ENCODE measurements around the gene GRK3.

Gene GRK3

DNA sequence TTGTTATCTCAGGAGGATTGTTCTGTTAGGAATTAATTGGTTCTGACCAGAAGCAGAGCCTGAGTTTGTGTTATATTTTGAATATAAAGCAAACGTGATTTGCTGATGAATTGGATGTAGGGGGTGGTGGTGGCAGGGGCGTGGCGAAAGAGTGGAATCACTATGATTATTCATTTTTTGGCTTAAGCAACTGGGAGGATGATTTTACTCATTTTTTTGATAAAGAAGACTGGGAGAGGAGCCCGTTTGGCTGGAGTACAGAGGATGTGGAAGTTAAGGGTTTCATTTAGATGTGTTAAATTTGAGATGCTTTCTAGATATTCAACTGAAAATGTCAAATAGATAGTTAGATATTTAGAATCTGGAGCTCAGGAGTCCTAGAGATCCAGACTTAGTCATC lies 94.2 kb downstream of the GRK3 start:
- no peak overlapping the region for H3K9ac ChIP-seq (ENCODE audit: low read length)
- H3K9me3 ChIP-seq (ENCODE audit: control insufficient read depth, low read length), result no peaks in the 10 kb centered on the region
- H3K4me1 ChIP-seq (ENCODE audit: control insufficient read depth, insufficient read depth, low read length), result no peaks in the 10 kb centered on the region
- H3K27me3 ChIP-seq (ENCODE audit: control insufficient read depth, insufficient read depth, low read length), result no peaks in the 10 kb centered on the region
- no peaks in the 10 kb centered on the region for H3K36me3 ChIP-seq (ENCODE audit: control insufficient read depth, insufficient read depth, low read length)
- H3K4me3 ChIP-seq (ENCODE audit: low read length), result no peak overlapping the region

DNA sequence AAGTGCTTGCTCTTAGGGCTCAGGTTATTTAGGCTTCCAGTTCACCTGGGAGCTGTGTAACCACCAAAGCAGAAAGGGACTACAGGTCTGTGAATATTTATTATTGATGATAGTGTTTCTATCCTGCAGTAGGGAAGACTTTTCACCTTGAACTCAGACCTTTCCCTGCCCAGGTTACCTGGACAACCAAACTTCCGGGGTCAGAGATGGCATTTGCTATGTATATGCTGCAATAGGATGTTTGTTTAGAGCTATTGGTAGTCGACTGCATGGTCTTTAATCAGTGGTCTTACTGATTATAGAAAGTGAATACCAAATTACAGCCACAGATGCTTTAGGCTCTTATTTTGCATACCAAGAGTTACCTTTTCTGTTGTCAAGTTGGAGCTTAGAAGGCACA lies 94.9 kb downstream of the GRK3 start:
- no peaks in the 10 kb centered on the region for H3K9me3 ChIP-seq (ENCODE audit: control insufficient read depth, low read length)
- H3K9ac ChIP-seq (ENCODE audit: low read length), result no peak overlapping the region
- no peak overlapping the region for H3K4me3 ChIP-seq (ENCODE audit: low read length)
- H3K36me3 ChIP-seq (ENCODE audit: control insufficient read depth, insufficient read depth, low read length), result no peaks in the 10 kb centered on the region
- no peaks in the 10 kb centered on the region for H3K27me3 ChIP-seq (ENCODE audit: control insufficient read depth, insufficient read depth, low read length)
- H3K4me1 ChIP-seq (ENCODE audit: control insufficient read depth, insufficient read depth, low read length), result no peaks in the 10 kb centered on the region

DNA sequence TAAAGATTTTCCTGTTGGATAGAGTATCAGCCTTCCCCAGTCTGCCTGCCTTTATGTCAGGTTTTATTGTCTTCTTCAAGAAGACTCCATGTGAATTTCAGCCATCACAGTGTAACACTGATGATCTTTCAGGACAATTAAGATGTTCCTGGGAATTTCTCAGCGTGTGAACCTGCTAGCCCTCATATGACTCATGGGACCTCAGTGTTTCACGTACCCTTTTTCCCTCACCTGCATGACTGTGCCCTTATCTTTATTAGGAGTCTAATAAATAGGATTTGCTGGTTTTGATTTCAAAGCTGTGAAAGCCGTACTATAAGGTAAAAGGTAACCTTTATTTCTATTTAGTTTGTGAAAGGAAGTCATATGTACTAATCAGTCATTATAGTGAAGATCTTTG lies 95.9 kb downstream of the GRK3 start:
- Histone ChIP-seq H3K9me3 (ENCODE audit: control insufficient read depth, low read length) (no peaks in the 10 kb centered on the region), H3K4me1 (ENCODE audit: control insufficient read depth, insufficient read depth, low read length) (no peaks in the 10 kb centered on the region), H3K4me3 (ENCODE audit: low read length) (no peak overlapping the region), H3K9ac (ENCODE audit: low read length) (no peak overlapping the region), H3K36me3 (ENCODE audit: control insufficient read depth, insufficient read depth, low read length) (no peaks in the 10 kb centered on the region), H3K27me3 (ENCODE audit: control insufficient read depth, insufficient read depth, low read length) (no peaks in the 10 kb centered on the region)

DNA sequence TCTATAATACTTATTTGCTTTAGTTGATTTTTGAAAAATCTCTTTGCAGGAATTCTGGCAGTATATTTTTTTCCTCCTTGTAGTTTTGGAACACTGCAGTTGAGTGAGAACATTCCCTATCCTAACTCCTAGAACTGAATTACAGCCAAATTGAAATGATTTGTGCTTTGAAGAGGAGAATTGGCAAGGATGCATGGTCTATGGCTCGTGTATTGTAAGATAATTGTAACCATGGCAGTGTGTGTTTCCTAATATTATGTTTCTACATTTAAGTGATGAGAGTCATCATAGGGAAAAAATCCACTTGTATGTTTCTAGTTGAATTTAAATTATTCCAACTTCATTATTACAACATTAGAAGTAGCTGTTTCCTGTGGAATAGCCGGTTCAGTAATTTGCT lies 96.6 kb downstream of the GRK3 start:
- Histone ChIP-seq H3K9ac (ENCODE audit: low read length) (no peak overlapping the region), H3K36me3 (ENCODE audit: control insufficient read depth, insufficient read depth, low read length) (no peaks in the 10 kb centered on the region), H3K4me3 (ENCODE audit: low read length) (no peak overlapping the region), H3K27me3 (ENCODE audit: control insufficient read depth, insufficient read depth, low read length) (no peaks in the 10 kb centered on the region), H3K4me1 (ENCODE audit: control insufficient read depth, insufficient read depth, low read length) (no peaks in the 10 kb centered on the region), H3K9me3 (ENCODE audit: control insufficient read depth, low read length) (no peaks in the 10 kb centered on the region)

DNA sequence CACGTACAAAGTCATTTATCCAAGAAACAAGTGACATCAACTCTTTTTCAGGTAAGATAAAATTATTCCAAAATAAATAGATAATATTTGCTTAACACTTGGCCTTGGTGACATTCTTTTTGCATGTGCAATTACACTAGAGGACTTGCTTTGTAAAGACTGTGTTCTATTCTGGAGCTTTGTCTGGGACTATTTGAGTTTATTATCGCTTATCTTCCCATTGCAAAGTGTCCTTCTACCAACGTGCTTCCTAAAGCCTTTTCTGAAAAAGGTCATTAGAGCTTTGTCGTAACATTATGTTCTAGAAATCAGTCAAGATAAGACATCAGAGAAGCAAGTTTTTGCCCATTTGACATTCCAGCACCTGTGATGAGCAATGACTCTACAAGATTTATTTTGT lies 99.2 kb downstream of the GRK3 start:
- Histone ChIP-seq H3K9me3 (ENCODE audit: control insufficient read depth, low read length) (no peaks in the 10 kb centered on the region), H3K36me3 (ENCODE audit: control insufficient read depth, insufficient read depth, low read length) (no peaks in the 10 kb centered on the region), H3K4me3 (ENCODE audit: low read length) (no peak overlapping the region), H3K27me3 (ENCODE audit: control insufficient read depth, insufficient read depth, low read length) (no peaks in the 10 kb centered on the region), H3K4me1 (ENCODE audit: control insufficient read depth, insufficient read depth, low read length) (no peaks in the 10 kb centered on the region), H3K9ac (ENCODE audit: low read length) (no peak overlapping the region)

DNA sequence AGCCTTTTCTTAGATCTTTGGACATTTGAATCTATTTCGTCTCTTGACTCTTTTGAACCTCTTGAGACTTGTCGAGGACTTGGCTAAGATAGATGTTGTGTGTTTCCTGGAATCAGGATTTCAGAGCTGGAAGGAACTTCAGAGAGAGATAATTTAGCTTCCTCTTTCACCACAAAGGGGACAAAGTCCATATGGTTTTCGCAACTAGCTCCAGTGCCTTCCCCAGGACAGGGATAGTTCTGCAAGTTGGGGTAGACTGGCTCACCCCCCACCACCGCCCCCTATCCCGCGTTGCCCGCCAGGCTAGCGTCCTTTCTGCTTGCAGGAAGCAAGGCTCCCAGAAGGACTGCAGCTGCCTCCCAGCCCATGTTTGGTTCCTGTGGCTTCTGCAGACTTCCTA lies 101.8 kb downstream of the GRK3 start:
- Histone ChIP-seq H3K4me3 (ENCODE audit: low read length) (no peak overlapping the region), H3K36me3 (ENCODE audit: control insufficient read depth, insufficient read depth, low read length) (no peaks in the 10 kb centered on the region), H3K9me3 (ENCODE audit: control insufficient read depth, low read length) (no peaks in the 10 kb centered on the region), H3K27me3 (ENCODE audit: control insufficient read depth, insufficient read depth, low read length) (no peaks in the 10 kb centered on the region), H3K4me1 (ENCODE audit: control insufficient read depth, insufficient read depth, low read length) (no peaks in the 10 kb centered on the region), H3K9ac (ENCODE audit: low read length) (no peak overlapping the region)

DNA sequence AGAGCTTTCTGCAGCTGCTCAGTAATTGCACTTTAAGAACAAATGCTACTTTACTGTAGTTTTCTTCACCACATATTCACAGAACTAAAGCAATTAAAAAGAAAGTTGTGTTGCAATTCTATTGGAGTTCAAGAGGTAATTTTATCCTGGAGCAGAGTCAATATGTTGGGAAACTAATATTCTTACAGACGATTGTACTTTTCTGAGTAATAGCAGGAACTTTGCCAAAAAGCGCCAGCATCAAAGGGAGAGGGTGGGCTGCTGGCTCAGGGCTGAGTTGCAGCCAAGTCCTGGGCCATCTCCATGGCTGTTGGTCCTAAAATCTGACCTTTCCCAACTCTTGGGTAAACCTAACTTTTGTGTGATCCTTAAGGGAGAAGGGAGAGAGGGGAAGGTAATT lies 104.0 kb downstream of the GRK3 start:
- Histone ChIP-seq H3K9me3 (ENCODE audit: control insufficient read depth, low read length) (no peaks in the 10 kb centered on the region), H3K9ac (ENCODE audit: low read length) (no peak overlapping the region), H3K36me3 (ENCODE audit: control insufficient read depth, insufficient read depth, low read length) (no peaks in the 10 kb centered on the region), H3K4me3 (ENCODE audit: low read length) (no peak overlapping the region), H3K27me3 (ENCODE audit: control insufficient read depth, insufficient read depth, low read length) (no peaks in the 10 kb centered on the region), H3K4me1 (ENCODE audit: control insufficient read depth, insufficient read depth, low read length) (no peaks in the 10 kb centered on the region)

DNA sequence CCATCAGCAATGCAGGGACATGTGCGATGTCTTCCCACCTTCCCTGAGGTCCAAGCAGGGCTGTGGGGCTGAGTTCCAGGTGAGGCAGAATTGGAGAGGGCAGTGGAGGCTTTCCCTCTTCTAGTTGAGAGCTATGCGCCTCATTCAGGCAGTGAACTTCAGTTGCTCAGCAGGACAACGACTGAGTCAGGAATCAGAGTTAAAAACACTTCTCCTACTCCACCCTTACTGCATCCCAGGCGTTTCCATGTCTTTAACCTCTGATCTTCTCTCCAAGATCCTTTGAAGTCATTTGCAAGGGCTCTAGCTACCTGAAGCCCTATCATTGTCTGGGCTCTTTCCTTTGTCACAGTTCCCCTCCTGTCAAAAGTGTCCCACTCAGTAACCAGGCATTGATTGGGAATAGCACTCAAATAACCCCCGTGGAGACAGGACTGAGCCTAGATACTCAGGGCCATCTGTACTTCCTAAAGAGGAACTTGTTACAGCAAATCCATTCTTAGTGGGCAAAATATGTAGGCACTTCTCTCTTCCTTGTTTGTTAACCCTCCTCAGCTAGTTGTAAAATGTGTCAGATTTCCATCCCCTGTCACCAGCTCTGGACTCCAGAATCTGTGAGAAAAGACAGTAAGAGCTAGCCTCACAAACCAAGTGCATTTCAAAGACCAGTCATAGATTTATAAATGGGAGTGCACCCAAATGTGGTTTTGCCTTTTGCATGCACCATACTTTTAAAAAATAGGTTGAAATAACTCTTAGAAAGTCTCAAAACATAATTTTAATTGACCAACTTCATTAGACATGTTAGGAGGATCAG lies 105.0 kb downstream of the GRK3 start:
- no peaks in the 10 kb centered on the region for H3K4me1 ChIP-seq (ENCODE audit: control insufficient read depth, insufficient read depth, low read length)

DNA sequence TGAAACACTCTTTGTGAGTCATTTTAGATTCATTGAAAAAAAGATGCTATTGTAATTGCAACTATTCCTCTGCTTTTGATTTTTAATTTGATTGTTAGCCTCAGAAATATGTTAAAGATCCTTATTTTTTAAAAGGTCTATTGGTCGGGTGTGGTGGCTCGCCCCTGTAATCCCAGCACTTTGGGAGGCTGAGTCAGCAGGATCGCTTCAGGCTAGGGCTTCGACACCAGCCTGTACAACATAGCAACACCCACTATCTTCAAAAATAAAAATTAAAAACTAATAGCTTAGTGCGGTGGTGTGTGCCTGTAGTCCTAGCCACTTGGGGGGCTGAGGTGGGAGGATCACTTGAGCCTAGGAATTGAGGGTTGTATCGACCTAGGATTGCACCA lies 105.6 kb downstream of the GRK3 start:
- no peaks in the 10 kb centered on the region for H3K9me3 ChIP-seq (ENCODE audit: control insufficient read depth, low read length)
- H3K36me3 ChIP-seq (ENCODE audit: control insufficient read depth, insufficient read depth, low read length), result no peaks in the 10 kb centered on the region
- no peaks in the 10 kb centered on the region for H3K27me3 ChIP-seq (ENCODE audit: control insufficient read depth, insufficient read depth, low read length)
- no peaks in the 10 kb centered on the region for H3K4me1 ChIP-seq (ENCODE audit: control insufficient read depth, insufficient read depth, low read length)
- H3K9ac ChIP-seq (ENCODE audit: low read length), result no peak overlapping the region
- H3K4me3 ChIP-seq (ENCODE audit: low read length), result no peak overlapping the region

More for the DNA sequence above, 105.0 kb downstream of the GRK3 start:
- no peaks in the 10 kb centered on the region for H3K27me3 ChIP-seq (ENCODE audit: control insufficient read depth, insufficient read depth, low read length)
- H3K9me3 ChIP-seq (ENCODE audit: control insufficient read depth, low read length), result no peaks in the 10 kb centered on the region
- H3K9ac ChIP-seq (ENCODE audit: low read length), result no peak overlapping the region
- no peak overlapping the region for H3K4me3 ChIP-seq (ENCODE audit: low read length)
- no peaks in the 10 kb centered on the region for H3K36me3 ChIP-seq (ENCODE audit: control insufficient read depth, insufficient read depth, low read length)

DNA sequence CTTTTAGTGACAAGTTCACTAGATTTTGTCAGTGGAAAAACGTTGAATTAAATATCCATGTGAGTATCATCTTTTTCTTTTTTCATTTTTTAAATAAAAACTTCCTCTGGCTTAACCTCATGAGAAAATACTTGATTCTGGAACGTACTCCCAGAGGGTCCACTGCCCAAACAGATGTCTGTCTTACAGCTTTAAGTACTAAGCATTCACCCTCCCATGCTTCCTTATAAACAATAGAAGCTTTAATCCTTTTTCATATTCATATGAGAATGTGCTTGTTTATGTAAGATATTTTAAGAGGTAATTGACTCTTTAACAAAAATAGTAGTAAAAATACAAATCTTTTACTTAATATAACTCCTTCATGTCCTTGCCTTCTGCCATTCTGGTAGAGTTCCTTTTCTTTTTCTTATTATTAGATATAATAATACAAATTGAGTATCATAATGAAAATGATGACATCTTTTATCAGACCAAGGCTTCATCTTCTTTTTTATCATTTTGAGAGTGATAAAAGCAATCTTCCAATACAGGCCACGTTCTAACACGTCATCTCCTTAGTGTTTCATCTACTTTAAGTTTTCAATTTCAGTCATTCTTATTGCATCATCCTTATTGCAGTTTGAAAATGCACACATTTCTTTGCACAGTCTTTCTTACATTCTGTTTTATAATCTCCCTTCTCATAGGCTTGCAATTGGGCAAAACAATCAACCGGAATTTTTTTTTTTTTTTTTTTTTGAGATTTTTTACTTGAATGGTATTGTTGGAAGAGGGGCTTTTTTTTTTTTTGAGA lies 108.0 kb downstream of the GRK3 start:
- H3K27me3 ChIP-seq (ENCODE audit: control insufficient read depth, insufficient read depth, low read length), result no peaks in the 10 kb centered on the region
- no peaks in the 10 kb centered on the region for H3K36me3 ChIP-seq (ENCODE audit: control insufficient read depth, insufficient read depth, low read length)
- H3K4me1 ChIP-seq (ENCODE audit: control insufficient read depth, insufficient read depth, low read length), result no peaks in the 10 kb centered on the region
- no peak overlapping the region for H3K4me3 ChIP-seq (ENCODE audit: low read length)
- H3K9me3 ChIP-seq (ENCODE audit: control insufficient read depth, low read length), result no peaks in the 10 kb centered on the region
- H3K9ac ChIP-seq (ENCODE audit: low read length), result no peak overlapping the region

DNA sequence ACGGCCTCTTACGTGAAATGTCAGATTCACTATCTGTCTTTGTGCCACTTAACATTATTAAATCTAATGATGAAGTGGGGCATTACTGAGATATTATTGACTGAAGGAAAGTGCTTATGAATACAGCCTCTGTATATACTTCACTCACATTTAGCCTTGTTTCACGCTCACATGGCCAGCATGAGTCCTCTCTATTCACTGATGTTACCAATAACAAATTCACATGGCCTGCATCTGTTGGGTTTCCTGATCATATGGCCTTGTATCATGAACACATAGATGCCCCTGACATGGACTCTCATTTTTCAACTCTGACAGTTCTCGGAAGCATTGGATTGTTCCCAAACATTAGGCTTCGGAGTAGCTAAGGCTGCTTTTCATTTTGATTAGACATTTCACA lies 109.2 kb downstream of the GRK3 start:
- no peaks in the 10 kb centered on the region for H3K27me3 ChIP-seq (ENCODE audit: control insufficient read depth, insufficient read depth, low read length)
- no peaks in the 10 kb centered on the region for H3K9me3 ChIP-seq (ENCODE audit: control insufficient read depth, low read length)
- no peak overlapping the region for H3K4me3 ChIP-seq (ENCODE audit: low read length)
- no peaks in the 10 kb centered on the region for H3K36me3 ChIP-seq (ENCODE audit: control insufficient read depth, insufficient read depth, low read length)
- no peaks in the 10 kb centered on the region for H3K4me1 ChIP-seq (ENCODE audit: control insufficient read depth, insufficient read depth, low read length)
- H3K9ac ChIP-seq (ENCODE audit: low read length), result no peak overlapping the region

DNA sequence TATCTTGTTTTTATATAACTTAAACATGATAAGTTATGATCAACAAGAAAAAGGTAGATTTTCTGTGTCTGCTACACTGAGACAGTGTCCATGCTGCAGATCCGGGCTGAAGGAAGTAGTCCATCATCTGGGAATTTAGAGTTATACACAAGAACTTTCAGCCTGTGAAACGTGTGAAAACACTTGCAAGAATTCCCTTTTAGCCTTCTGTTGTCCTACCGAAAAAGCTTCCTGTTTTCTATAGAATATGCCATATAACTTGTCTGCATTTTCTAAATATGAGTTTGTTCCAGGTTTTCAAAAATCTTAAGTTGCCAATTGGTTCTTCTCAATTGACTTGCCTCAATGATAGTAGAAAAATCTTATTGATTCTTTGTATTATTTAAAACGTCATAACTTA lies 113.2 kb downstream of the GRK3 start:
- Histone ChIP-seq H3K27me3 (ENCODE audit: control insufficient read depth, insufficient read depth, low read length) (no peaks in the 10 kb centered on the region), H3K4me1 (ENCODE audit: control insufficient read depth, insufficient read depth, low read length) (no peaks in the 10 kb centered on the region), H3K4me3 (ENCODE audit: low read length) (no peak overlapping the region), H3K9me3 (ENCODE audit: control insufficient read depth, low read length) (no peaks in the 10 kb centered on the region), H3K36me3 (ENCODE audit: control insufficient read depth, insufficient read depth, low read length) (no peaks in the 10 kb centered on the region), H3K9ac (ENCODE audit: low read length) (no peak overlapping the region)

Measured in mucosa of stomach (tissue), 1 donor.